Daoy (cell line): ENCODE data around the gene CD72. TPM values are rescaled to one million over a fixed set of nuclear protein-coding genes. Genes with fewer than 3 reads are reported as not detected.
A peak's percentile ranks its signal among the peaks of the same experiment; 100 is the strongest.

Experiments
- DNase-seq: peaks from one replicate; pipeline ENCODE4 v3.0.0-alpha.2; 2015; ENCODE audit warnings: low read depth
- total RNA-seq: library from RNA; depleted of rRNA; stranded (reverse); fragments of >200 nt; shearing (Covaris generic); gene quantifications from 2 replicates; pipeline ENCODE4 v1.2.3, GENCODE V29; 2014; rRNA removed

CD72 gene, protein sequence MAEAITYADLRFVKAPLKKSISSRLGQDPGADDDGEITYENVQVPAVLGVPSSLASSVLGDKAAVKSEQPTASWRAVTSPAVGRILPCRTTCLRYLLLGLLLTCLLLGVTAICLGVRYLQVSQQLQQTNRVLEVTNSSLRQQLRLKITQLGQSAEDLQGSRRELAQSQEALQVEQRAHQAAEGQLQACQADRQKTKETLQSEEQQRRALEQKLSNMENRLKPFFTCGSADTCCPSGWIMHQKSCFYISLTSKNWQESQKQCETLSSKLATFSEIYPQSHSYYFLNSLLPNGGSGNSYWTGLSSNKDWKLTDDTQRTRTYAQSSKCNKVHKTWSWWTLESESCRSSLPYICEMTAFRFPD
- 1.7 TPM in 1 of 2 replicates, not detected in the other for total RNA-seq

DNA sequence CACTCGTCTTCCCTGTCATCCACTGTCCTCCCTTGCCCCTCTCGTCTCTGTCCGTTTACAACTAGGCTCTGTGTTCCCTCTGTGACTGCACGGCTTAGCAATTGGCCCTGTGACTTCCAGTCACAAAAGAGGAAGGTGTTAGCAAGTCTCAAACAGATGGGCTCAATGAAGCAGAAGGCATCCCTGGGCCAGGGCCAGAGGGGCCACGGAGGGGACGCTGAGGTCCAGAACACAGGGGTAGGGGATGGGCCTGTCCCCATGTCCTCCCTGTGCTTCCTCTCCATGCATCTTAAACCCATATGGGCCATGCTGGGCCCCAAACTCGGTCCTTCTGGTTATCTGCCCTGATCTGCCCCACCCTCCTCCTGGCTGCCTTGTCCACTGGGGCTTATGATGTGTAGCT lies at the start of gene CD72:
TSS of gene CD72 (minus strand) at position 89 of the 403 bp plus-strand sequence. CDS start 110 bp downstream, outside the sequence.
- DNase-seq, result no peak

DNA sequence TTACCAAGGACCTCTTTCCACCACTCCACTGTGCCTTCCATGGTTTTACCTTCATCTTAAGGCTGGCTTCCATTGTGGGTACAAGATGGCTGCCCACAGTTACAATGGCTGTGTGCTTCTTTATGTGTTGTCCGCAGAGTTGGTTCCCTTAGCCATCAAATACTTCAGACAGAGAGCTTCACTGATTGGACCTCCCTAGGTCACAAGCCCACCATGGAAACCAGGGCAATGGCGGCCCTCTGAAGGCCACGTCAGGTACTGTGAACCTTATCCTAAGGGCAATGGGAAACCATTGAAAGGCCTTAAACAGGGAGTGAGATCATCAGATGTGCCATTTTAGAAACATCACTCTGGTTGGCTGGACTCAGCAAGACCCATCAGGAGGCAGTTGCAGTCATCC lies 49.7 kb upstream of the CD72 start:
- no peak for DNase-seq

DNA sequence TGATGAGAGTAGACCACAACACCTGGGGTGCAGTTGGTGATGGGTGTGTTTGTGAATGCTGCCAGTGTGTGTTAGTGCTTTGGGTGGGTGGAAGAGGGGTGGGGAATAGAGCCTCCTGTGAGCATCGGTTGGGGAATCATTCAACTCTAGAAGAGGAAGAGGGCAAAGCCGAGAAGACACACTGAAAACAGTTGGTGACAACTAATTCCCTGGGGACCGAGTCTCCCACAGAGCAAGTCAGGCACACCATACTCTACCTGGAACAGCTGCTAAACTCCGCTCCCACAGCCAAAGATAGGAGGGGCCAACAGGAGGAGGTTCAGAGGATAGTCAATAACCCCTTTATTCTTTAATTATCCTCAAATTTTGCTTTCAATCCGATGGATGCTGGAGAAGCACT lies 48.3 kb upstream of the CD72 start:
- DNase-seq, result no peak

DNA sequence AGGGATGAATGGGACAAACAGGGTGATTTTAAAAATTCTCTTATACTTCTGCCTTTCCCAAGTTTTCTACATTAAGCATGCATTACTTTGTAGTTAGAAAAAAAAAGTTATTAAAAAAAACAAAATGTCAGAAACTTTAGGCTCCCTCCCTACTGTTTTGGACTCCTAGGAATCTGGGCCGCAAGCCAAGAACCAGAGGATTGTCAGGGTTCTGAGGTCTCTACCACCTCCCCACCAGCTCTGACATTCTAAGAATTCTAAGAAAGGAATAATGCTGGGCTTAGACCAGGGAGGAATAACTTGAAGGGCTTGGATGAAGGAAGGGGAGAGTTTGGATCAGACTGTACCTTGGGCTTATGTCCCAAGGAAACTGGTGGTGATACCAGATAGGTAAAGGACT lies 47.8 kb upstream of the CD72 start:
- no peak for DNase-seq

DNA sequence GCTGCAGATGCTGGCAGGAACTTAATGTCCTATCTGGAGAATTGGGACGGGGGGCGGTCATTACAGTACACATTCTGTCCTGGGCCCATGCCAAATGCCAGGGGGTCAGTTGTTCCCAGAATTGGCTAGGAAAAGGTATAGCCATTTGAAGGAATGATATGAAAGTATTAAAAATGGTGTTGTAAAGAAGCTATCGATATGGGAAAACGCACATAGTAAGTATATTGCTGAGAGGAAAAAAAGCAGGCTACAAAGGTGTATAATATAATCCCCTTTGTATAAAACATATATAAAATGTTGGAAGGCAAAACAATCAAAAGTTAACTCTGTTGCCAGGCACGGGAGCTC lies 47.2 kb upstream of the CD72 start:
- DNase-seq, result no peak

DNA sequence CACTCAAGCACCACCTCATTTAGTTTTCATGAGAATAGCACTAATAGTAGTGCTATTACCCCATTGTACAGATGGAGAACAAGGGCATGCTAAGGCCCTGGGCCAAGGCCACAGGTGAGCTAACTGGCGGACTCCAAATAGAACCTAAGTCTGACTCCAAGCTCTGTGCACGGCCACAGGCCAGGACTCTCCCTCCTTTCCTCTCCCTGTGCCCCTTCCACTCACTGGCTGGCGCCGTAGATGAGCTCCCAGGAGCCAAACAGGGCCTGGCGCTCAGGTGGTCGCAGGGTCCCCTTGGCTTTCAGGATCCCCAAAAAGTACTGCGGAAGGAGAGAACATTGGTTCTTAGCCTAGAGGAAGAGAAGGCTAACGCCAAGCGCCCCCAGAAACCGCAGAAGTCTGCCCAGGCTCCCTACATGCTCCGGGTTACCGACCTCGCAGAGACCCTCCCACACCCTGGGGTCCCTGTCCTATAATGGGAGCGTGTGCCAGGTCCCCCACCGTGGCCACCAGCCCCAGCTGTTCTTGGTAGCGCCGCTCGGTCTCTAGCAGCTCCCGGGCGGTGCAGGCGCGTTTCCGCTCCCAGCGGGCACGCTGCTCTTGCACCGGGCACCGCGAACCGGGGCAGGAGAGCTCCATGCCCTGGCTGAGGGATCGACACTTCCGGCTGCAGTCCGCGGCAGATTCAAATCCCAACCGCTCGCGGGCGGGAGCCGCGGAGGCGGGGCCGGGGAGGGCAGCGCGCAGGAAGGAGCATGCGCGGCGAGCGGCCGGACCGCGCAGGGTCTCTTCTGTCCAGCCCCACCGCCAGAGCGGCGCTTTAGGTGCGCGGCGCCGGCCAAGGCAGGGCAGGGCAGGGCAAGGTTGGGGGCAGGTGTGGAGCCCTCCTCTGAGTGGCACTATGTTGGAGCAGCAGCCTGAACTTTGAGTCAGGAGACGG lies 46.6 kb upstream of the CD72 start, which contains the start of gene ARHGEF39:
TSS of gene ARHGEF39 (minus strand) at position 665 of the 940 bp plus-strand sequence. CDS start at position 639, 26 bp downstream.
- DNase-seq, result peak; percentile 94

DNA sequence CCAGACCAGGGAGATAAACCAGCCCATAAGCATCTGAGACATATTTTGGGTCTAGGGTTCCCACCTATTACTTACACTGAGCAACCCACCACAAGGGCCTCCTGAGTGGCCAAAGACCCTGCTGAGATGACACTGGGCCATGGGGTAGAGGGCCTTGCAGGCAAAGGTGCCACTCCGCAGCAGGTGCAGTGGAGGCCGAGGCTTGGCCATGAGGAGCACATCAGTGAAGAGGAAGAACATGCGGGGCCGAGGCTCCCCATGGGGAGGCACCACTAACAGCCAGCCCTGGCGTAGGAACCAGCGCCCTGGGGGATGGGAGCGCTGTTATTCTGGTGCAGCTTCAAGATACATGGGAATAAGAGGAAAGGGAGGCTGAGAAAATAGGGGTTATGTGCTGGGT lies 44.2 kb upstream of the CD72 start:
- no peak for DNase-seq

DNA sequence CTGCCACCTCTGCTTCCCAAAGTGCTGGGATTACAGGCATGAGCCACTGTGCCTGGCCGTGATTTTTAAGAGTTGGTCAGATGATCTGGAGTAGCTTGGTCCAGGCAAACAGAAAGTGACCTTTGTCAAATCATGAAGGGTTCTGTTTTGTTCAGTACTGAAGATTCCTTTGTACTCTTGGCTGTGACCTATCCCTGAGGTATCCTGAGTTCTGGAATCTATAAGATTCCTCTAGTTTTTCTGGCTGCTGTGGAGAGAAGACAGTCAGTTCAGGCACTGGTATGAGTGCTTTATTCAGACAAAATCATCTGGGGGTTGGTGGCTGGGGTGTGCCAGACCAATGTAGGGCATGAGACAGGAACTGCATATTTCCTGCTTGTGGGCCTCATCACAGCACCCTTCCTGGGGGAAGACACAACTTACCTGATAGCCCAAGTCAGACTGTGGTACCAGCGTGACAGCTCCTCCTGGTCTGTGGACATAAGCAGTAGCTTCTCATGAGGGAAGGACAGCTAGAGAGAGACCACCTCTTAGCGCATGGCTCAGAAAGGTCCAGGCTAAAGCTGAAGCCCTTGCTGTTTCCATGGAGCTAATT lies 43.6 kb upstream of the CD72 start:
- no peak for DNase-seq

DNA sequence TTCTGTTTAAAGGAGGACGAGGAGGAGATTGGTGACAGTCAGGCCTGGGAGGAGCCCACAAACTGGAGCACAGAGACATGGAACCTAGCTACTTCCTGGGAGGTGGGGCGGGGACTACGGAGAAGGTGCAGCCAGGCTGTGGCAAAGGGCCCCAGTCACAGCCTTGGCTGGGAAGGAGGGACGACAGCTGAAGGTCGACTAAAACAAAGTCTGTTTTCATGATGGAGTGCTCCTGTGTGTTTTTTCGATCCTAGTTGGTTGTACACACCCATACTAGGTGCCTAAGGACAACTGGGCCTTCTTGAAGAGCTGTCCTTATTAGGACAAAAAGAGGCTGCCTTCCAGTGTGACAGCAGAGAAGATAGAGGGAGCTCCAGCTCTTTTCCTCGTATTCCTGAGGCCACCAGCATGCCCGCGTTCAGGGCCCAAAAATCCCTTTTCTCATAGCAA lies 42.8 kb upstream of the CD72 start:
- DNase-seq, result no peak

DNA sequence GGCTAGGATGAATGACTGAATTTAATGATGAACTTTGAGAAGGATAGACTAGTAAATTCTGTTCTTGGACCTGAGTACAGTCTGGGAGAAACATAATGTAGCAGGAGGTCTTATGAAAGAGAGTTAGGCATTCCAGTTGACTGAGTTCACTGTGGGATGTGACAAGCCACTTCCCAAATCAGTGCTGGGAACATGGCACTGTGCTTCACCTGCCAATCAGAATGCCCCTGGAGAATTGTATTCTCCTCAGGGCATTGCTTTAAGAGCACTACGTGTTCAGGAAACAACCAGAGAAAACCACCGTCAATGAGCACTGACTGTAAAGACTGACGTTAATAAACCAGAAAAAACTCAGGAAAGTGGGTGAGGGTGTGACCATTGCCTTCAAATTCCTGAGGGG lies 41.1 kb upstream of the CD72 start:
- DNase-seq, result peak; percentile 81

DNA sequence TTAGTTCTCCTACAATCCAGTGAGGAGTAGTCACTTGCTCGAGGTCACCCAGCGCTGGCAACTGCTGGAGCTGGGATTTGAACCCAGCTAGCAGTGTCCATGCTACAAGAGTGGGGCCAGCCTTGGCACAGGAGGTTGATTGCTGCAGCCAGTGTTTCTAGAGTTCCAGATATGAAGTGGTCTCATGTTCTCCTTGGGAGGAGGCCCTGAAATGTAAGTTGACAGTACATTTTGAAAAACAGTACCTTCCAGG lies 40.7 kb upstream of the CD72 start:
- DNase-seq, result peak; percentile 78

DNA sequence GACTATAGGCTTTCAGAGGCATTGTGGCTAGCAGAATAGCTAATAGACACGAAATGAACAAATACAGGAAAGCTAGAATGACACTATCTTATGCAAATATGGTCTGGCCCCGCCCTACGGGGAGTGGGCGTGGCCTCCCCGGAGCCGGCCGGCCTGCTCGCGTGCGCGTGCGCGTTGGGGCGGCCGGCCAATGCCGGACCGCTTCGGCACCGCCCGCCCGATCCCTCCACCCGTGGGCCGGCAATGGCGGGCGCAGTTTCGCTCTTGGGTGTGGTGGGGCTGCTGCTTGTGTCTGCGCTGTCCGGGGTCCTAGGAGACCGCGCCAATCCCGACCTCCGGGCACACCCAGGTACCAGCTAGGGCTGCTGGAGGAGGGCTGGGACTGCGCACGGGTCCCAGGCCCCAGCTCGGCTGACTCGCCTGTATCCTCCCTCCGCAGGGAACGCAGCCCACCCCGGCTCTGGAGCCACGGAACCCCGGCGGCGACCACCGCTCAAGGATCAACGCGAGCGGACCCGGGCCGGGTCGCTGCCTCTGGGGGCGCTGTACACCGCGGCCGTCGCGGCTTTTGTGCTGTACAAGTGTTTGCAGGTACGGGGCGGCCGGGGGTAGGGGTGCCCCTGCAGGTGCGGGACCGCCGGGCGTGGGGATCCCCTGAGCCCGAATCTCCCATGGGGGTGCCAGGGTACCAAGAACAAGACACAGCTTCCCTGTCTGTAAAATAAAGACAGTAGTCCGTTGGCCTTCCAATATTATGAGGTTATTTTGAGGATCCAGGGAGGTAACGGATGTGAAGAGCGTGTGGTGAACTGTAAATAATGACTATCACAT lies 40.1 kb upstream of the CD72 start, which contains the start of gene CCDC107:
TSS of gene CCDC107 (plus strand) at position 156 of the 831 bp plus-strand sequence. CDS start at position 244, 88 bp downstream.
- peak; percentile 94 for DNase-seq

DNA sequence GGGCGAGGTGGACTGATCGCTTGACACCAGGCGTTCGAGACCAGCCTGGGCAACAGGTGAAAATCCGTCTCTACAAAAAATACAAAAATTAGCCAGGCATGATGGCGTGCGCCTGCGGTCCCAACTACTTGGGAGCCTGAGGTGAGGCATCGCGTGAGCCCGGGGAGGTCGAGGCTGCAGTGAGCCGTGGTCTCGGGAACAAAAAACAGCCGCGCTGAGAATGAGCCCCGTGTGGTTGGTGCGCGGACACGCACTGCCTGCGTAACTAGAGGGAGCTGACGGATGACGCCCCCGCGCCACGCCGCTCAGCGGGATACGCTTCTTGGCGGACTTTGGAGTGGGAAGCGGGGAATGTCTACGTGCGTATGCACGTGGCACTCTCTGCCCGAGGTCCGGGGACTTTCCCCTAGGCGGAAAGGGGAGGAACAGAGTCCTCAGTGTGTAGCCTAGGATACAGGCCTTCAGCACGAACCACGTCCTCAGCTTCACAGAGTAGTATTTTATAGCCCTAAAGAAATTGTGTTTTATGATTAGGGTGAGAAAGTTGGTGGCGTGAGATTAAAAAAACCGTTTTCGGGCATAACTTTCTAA lies 39.4 kb upstream of the CD72 start, which contains the start of gene RMRP:
TSS of gene RMRP (minus strand) at position 474 of the 591 bp plus-strand sequence.
- DNase-seq, result peak; percentile 100

DNA sequence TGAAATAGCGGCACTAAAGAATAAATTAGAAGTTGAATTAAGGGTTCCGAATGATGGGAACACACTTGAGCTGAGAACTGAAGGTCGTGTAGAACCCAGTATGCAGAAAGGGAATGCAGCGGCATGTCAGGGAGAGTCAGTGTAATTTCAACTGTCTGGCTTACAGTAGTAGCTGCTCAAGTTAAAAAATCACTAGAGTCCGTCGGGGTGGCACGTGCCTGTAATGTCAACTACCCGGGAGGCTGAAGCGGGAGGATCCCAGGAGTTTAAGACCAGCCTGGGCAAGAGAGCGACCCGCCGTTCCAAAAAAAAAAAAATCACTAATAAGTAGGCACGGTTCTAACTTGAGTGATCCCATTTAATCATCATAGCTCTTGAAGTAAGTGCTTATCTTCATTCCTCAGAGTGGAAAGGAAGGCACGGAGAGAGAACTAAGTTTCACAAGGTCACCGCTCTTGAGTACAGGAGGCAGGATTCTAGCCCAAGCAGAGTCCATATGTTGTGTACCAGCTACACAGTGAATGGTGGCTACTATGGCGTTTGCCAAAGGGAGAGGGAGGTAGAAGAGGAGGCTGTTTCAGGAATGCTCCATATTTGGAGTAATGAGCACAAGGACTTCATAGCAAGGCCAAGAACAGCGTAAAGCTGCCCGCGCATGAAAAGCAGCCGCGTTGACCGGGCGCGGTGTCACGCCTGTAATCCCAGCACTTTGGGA lies 38.8 kb upstream of the CD72 start:
- no peak for DNase-seq

DNA sequence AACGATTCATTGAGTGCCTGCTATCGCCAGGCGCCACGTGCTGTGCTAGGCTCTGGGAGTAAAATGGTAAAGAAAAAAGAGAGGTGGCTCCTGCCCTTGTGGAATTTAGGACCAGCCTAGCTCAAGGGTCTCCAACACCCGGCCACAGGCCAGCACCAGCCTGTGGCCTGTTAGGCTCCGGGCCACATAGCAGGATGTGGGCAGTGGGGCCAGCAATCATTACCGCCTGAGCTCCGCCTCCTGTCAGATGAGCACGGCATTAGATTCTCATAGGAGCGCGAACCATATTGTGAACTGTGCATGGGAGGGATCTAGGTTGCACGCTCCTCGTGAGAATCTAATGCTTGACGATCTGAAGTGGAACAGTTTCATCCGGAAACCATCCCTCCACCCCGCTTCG lies 38.1 kb upstream of the CD72 start:
- DNase-seq, result no peak

DNA sequence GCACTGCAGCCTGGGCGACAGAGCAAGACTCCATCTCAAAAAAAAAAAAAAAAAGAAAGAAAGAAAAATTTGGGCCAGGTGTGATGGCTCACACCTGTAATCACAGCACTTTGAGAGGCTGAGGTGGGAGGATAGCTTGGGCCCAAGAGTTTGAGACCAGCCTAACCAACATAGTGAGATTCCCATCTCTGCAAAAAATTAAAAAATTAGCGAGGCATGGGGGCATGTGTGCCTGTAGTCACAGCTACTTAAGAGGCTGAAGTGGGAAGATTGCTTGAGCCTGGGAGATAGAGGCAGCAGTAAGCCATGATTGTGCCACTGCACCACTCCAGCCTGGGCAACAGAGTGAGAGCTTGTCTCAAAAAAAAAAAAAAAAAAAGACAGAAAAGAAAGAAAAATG lies 35.4 kb upstream of the CD72 start:
- no peak for DNase-seq

DNA sequence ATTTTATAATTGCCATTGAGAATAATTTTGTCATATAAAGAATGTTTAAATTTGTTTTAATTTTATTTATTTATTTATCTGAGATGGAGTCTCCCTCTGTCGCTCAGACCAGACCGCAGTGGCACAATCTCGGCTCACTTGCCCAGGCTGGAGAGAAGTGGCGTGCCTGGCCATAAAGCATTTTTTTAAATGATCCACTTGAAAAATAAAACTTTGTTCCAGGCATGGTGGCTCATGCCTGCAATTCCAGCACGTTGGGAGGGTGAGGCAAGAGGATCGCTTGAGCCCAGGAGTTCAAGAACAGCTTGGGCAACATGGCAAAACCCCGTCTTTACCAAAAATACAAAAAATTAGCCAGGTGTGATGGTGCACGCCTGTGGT lies 34.6 kb upstream of the CD72 start:
- no peak for DNase-seq

DNA sequence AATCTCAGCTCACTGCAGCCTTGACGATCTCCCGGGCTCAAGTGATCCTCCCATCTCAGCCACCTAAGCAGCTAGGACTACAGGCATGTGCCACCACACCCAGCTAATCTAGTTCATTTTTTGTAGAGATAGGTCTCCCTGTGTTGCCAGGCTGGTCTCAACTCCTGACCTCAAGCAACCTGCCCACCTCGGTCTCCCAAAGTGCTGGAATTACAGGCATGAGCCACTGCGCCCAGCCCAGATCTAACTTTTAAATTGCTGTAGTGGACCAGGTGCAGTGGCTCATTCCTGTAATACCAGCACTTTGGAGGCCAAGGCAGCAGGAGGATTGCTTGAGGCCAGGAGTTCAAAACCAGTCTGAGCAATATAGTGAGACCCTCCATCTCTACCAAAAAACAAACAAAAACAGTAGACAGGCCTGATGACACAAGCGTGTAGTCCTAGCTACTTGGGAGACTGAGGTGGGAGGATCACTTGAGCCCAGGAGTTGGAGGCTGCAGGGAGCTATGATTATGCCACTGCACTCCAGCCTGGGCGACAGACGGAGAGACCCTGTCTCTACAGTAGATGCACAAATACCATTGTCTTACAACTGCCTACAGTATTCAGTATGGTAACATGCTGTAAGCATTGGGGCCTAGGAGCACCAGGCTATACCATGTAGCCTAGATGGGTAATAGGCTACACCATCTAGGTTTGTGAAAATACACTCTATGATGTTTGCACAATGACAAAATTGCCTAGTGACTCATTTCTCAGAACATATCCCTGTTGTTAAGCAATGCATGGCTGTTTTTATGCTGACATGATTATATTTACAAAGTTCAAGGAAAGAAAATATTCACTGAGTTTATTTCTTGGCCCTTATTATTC lies 34.0 kb upstream of the CD72 start:
- DNase-seq, result no peak
